NCI-H345 treated with DMSO at 0.1 percent for 48 hours (cell line): ENCODE data around the gene AMELX.

Experiments
- DNase-seq: peaks from one replicate; lab custom pipeline; 2025; ENCODE audit not compliant: unreplicated experiment; lab: John Stamatoyannopoulos, UW

The AMELX gene

GRCh38 chrX:11305641-11306040, 12.4 kb downstream of the AMELX start:
- no peak for DNase-seq

DNA sequence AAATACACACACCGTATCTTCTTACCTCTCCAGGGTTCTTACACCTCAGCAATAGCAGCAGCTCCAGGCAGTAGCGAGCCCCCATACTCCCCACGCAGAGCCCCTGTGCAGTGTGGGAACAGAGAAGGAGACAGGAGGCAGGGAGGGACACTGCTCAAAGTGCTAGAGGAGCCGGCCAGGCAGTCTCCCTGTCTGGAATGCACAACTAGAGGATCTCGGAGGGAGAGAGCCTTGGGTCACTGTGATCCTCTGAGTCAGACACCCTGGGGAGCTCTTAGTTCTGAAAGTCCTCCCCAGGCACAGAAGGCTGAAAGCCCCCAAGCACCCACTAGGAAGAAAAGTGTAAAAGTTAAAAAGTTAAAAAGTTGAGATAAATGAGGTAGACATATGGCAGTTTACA, 16.0 kb downstream of the AMELX start:
- DNase-seq = no peak

DNA sequence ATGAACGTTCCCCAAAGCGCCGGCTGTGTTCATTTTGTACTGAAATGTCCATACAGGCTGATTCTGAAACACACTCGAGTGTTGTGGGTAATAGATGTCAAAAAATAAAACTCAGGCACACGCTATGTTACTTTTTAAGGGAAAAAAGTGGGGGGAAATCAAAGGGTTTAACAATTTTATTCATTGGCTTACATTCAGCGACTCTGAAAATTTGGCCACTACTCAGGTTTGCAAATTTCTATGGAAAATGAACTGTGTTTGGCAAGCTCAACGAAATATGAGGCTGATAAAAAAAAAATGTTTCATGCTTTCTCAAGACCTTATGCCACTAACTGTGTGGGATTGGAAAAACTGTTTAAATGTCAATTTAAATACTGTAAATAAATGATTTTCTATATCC, 18.5 kb downstream of the AMELX start:
- no peak for DNase-seq

- no peak for DNase-seq
These were observed 26.8 kb downstream of the AMELX start for GRCh38 chrX:11319806-11320520.

DNA sequence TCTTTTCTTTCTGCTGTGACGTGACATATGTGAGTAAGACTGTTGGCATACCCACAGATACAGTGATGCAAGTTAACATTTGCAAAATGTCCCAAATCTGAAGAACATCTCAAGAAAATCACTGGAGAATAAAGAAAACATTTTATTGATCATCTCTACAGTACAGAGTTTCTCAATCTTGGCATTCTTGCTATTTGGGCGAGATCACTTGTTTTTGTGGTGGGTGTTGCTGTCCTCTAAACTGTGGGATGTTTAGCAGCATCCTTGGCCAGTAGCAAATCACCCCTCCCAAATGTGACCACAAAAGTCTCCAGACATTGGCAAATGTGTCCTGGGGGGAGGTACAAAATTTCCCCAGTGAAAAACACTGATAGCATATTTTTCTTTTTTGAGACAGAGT, 28.8 kb downstream of the AMELX start:
- no peak for DNase-seq

DNA sequence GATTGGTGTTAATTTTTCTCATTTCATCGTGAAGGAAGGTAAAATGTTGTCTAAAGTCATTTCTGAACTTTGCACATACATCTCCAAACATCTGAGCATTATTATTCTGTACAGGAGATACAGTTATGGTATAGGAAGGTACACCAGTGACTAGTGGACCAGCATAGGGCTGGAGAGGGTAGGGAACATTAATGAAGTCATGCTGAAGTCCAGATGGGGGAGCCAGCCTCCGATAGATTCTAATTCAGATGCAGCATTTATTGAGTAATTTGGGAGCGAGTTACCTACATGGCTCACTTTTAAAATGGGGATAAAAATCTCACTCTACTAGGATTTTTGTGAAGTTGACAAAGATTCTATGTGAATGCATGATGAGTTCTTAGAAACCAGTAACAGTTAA, 34.9 kb downstream of the AMELX start:
- no peak for DNase-seq

- DNase-seq = no peak
These were observed 35.8 kb downstream of the AMELX start for GRCh38 chrX:11329021-11329420.

GRCh38 chrX:11331788-11332187, 38.6 kb downstream of the AMELX start:
- no peak for DNase-seq

GRCh38 chrX:11334165-11334564, 41.0 kb downstream of the AMELX start:
- DNase-seq = no peak

- peak; percentile 4 for DNase-seq
These were observed 43.0 kb downstream of the AMELX start for GRCh38 chrX:11336201-11336600.

DNA sequence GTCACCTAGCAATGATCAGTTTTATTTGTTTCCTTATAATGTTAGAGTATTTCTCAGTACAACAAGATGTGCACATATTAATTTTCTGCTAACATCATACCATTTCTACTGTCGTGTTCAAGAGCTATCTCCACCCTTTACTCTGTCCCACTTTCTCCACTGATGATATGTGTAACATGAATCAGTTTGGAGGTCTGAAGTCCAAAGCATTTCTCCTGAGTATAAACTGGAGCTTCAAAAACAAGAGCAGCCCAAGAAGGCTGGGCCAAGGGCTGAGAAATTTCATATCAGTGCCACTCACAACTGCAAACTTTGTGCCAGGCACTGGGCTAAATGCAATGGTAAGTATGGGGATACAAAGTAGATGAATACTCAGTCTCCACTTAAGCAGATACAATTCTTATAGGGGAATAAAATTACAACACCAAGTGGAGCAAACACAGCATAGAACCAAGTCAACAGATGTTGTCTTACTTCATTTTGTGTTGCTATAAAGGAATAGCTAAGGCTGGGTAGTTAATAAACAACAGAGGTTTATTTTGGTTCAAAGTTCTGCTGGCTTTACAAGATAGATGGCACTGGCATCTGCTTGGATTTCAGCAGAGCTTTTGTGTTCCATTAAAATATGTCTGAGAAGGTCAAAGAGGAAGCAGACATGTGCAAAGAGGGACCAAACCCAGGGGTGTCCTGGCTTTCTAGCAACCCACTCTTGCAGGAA, 44.2 kb downstream of the AMELX start:
- no peak for DNase-seq

GRCh38 chrX:11341274-11342201, 48.3 kb downstream of the AMELX start:
- DNase-seq = no peak

GRCh38 chrX:11342673-11343072, 49.5 kb downstream of the AMELX start:
- no peak for DNase-seq

DNA sequence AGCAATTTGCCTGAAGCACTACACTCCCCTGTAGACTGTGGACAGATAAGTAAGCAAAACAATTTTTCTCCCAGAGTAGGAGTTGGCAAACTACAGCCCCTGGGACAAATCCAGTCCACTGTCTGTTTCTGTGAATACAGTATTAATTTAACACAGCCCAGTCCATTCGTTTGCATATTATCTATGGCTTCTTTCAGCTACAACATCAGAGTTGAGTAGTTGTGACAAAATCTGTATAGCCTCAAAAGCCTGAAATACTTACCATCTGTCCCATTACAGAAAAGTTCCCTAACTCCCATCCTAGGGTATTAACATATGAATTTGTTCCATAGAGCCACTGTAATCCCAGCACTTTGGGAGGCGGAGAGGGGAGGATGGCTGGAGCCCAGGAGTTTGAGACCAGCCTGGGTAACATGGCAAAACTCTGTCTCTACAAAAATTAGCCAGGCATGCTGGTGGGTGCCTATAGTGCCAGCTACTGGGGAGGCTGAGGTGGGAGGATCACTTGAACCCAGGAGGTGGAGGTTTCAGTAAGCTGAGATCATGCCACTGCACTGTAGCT, 53.0 kb downstream of the AMELX start:
- DNase-seq = no peak

GRCh38 chrX:11347300-11347699, 54.1 kb downstream of the AMELX start:
- no peak for DNase-seq

- no peak for DNase-seq
These were observed 55.8 kb downstream of the AMELX start for GRCh38 chrX:11349020-11349419.

DNA sequence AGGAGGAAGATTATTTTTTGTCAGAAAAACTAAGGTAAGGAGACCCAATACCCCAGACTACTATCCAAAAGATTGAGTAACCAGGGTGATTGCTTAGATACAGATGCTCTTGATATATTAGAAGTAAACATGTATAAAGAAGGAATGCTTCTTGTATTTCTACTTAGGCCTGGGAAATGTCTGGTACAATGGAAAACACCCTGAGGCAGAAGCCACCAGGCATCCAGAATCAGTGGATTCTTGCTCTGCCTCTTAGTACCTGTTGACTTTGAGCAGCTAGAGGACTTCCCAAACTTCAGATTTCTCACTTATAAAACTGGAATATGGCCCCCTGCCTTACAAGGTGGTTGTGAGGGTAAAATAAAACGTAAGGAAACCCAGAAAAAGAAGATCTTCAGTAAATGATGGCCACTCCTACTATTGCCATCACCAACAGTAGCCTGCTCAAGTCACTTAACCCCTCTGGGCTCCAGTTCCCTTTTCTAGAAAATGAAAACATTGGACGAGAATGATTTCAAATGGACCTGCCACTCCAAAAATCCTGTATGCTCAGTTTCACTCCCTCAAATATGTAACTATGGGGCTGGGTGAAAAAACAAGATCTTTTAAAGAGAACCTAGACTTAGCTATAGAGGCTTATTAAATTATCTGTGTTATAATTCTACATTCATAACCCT, 56.6 kb downstream of the AMELX start:
- DNase-seq = no peak
